ENCODE results near the gene ITPK1.
"Not testable (repeated sequence)": the region's sequence is repeated elsewhere in the genome, so short reads cannot be mapped to it uniquely, and the experiment has no call there.

Gene ITPK1

GRCh38 chr14:93114713-93115068, 1.0 kb downstream of the ITPK1 start:
- DNase-seq (ENCODE audit: low read depth), result no peak
- peak overlapping the region; percentile 72 for H3K4me3 ChIP-seq (ENCODE audit: low read depth, low read length)
- TF ChIP-seq CTCF (IDR thresholded peaks at IDR 0.05; ENCODE audit: insufficient read depth, low read depth, low read length, missing control alignments), result no peak

- no peak for TF ChIP-seq CTCF (IDR thresholded peaks at IDR 0.05; ENCODE audit: insufficient read depth, low read depth, low read length, missing control alignments)
- peak overlapping the region; percentile 72 for H3K4me3 ChIP-seq (ENCODE audit: low read depth, low read length)
- DNase-seq (ENCODE audit: low read depth), result peak; percentile 16
Measured at GRCh38 chr14:93114068-93114710, 1.5 kb downstream of the ITPK1 start.

GRCh38 chr14:93113678-93114067, 2.1 kb downstream of the ITPK1 start:
- TF ChIP-seq CTCF (IDR thresholded peaks at IDR 0.05; ENCODE audit: insufficient read depth, low read depth, low read length, missing control alignments), result no peak
- H3K4me3 ChIP-seq (ENCODE audit: low read depth, low read length), result peak overlapping the region; percentile 72
- no peak for DNase-seq (ENCODE audit: low read depth)

GRCh38 chr14:93112891-93113677, 2.6 kb downstream of the ITPK1 start:
- peak overlapping the region; percentile 72 for H3K4me3 ChIP-seq (ENCODE audit: low read depth, low read length)
- peak; percentile 66 for TF ChIP-seq CTCF (IDR thresholded peaks at IDR 0.05; ENCODE audit: insufficient read depth, low read depth, low read length, missing control alignments)
- DNase-seq (ENCODE audit: low read depth), result peak; percentile 90

GRCh38 chr14:93111541-93111940, 4.2 kb downstream of the ITPK1 start:
- not testable (repeated sequence) for DNase-seq (ENCODE audit: low read depth); H3K4me3 ChIP-seq (ENCODE audit: low read depth, low read length)

GRCh38 chr14:93110856-93111419, 4.8 kb downstream of the ITPK1 start:
- no peak for DNase-seq (ENCODE audit: low read depth)
- no peak for TF ChIP-seq CTCF (IDR thresholded peaks at IDR 0.05; ENCODE audit: insufficient read depth, low read depth, low read length, missing control alignments)
- H3K4me3 ChIP-seq (ENCODE audit: low read depth, low read length), result no peak overlapping the region

- DNase-seq (ENCODE audit: low read depth), result no peak
- TF ChIP-seq CTCF (IDR thresholded peaks at IDR 0.05; ENCODE audit: insufficient read depth, low read depth, low read length, missing control alignments), result no peak
- H3K4me3 ChIP-seq (ENCODE audit: low read depth, low read length), result no peak overlapping the region
Measured at GRCh38 chr14:93109572-93110481, 5.9 kb downstream of the ITPK1 start.

Measured in GM12865 (cell line).